GM12878 (cell line): Measurements from ENCODE around the gene POFUT2.

Experiments used
- ATF3 ChIP-seq: IDR thresholded peaks from 2 replicates; pipeline ENCODE4 v1.6.1; 2011; ENCODE audit warnings: low read depth, mild to moderate bottlenecking, low read length, moderate library complexity, borderline replicate concordance; ENCODE audit errors: extremely low read depth
- BHLHE40 ChIP-seq, 2 experiments: fragments of 450-650 bp in 1 of 2; IDR thresholded peaks; 2 replicates each; pipeline ENCODE4 v1.6.1; 2011 to 2017; ENCODE audit warnings: low read depth in 2 of 2, borderline replicate concordance in 1 of 2, improper control_type of control experiment in 1 of 2, low read length in 1 of 2, mild to moderate bottlenecking in 1 of 2
- CTCF ChIP-seq, 3 experiments: IDR thresholded peaks in 2 of 3; conservative IDR thresholded peaks in 1 of 3; 2 replicates each; pipeline ENCODE4 v1.5.1; 2011; ENCODE audit warnings: low read depth in 3 of 3, low read length in 3 of 3, mild to moderate bottlenecking in 3 of 3, control low read depth in 2 of 3, moderate library complexity in 2 of 3, inconsistent platforms in 1 of 3, mixed read lengths in 1 of 3; ENCODE audit not compliant: control insufficient read depth in 2 of 3, insufficient read depth in 1 of 3; ENCODE audit errors: extremely low read depth in 1 of 3
- EP300 ChIP-seq, 2 experiments: fragments of 150-350 bp in 1 of 2; IDR thresholded peaks; 2 replicates each; pipeline ENCODE4 v1.6.1; 2011 to 2012; ENCODE audit warnings: low read depth in 2 of 2, low read length in 2 of 2, borderline replicate concordance in 1 of 2, improper control_type of control experiment in 1 of 2, inconsistent platforms in 1 of 2; ENCODE audit not compliant: control insufficient read depth in 1 of 2
- KDM1A ChIP-seq: fragments of 200-600 bp; sonication (generic); IDR thresholded peaks from 2 replicates; pipeline ENCODE4 v1.6.1; 2016; ENCODE audit warnings: borderline replicate concordance
- MYB ChIP-seq: fragments of 150-350 bp; IDR thresholded peaks from 2 replicates; pipeline ENCODE4 v1.6.1; 2014; ENCODE audit warnings: mild to moderate bottlenecking, low read depth, low read length, borderline replicate concordance
- POLR2A ChIP-seq: IDR thresholded peaks from 2 replicates; pipeline ENCODE4 v1.6.1; 2011; ENCODE audit warnings: low read depth, mild to moderate bottlenecking, low read length
- SP1 ChIP-seq: IDR thresholded peaks from one replicate; pipeline ENCODE4 v1.6.1; 2011; ENCODE audit warnings: low read depth, low read length
- SRF ChIP-seq, 2 experiments: IDR thresholded peaks; 2 replicates each; pipeline ENCODE4 v1.6.1; 2011; ENCODE audit warnings: low read depth in 2 of 2, low read length in 2 of 2, mild to moderate bottlenecking in 1 of 2, moderate library complexity in 1 of 2
- TAF1 ChIP-seq: IDR thresholded peaks from 2 replicates; pipeline ENCODE4 v1.6.1; 2011; ENCODE audit warnings: mild to moderate bottlenecking, low read depth, low read length, borderline replicate concordance
- ZNF274 ChIP-seq: IDR thresholded peaks from one replicate; pipeline ENCODE4 v1.8.0; 2011; ENCODE audit not compliant: insufficient read length, insufficient read depth
- TF ChIP-seq, protein P1 (sequence below): IDR thresholded peaks from 2 replicates; pipeline ENCODE4 v1.6.1; 2012; ENCODE audit warnings: low read depth, low read length, improper control_type of control experiment
- TF ChIP-seq, protein P2 (sequence below): IDR thresholded peaks from 2 replicates; pipeline ENCODE4 v1.6.1; 2011; ENCODE audit warnings: low read depth, low read length, improper control_type of control experiment, borderline replicate concordance

DNA sequence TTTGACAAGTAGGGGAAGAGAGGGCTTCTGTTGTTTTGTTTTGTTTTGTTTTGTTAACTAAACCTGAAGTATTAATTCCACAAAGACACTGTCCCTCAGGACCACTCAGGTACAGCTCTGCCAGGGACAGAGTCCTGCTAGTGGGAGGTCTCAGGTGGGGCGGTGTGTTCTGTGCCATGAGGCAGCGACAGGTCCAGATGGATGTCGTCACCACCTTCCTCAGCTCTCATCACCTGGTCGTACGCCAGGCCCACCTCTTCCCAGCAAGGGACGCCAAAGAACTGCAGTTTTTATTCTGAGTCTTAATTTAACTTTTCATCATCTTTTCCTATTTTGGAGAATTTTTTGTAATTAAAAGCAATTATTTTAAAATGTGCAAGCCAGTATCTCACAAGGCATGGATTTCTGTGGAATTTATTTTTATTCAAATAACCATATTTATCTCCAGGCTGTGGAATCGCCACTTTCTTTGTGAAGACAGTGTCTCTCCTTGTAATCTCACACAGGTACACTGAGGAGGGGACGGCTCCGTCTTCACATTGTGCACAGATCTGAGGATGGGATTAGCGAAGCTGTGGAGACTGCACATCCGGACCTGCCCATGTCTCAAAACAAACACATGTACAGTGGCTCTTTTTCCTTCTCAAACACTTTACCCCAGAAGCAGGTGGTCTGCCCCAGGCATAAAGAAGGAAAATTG, 62.5 kb downstream of the POFUT2 start:
- TF ChIP-seq ZNF274 = no peak
- no peak for TF ChIP-seq POLR2A
- TF ChIP-seq SRF (IDR thresholded peaks at IDR 0.05; ENCODE audit: low read depth in 2 of 2, low read length in 2 of 2) = no peak
- no peak for TF ChIP-seq CTCF (IDR thresholded peaks at IDR 0.05 in 2 of 3, conservative IDR thresholded peaks at IDR 0.05 in 1 of 3; ENCODE audit: control insufficient read depth in 2 of 3, extremely low read depth in 1 of 3, insufficient read depth in 1 of 3, low read depth in 3 of 3, low read length in 3 of 3)
- no peak for TF ChIP-seq ATF3
- no peak for TF ChIP-seq TAF1
- no peak for TF ChIP-seq KDM1A
- TF ChIP-seq EP300 (IDR thresholded peaks at IDR 0.05; ENCODE audit: borderline replicate concordance in 1 of 2, control insufficient read depth in 1 of 2, low read depth in 2 of 2, low read length in 2 of 2) = no peak
- TF ChIP-seq BHLHE40 (IDR thresholded peaks at IDR 0.05; ENCODE audit: borderline replicate concordance in 1 of 2, low read depth in 2 of 2, low read length in 1 of 2) = no peak
- TF ChIP-seq, protein P1, sequence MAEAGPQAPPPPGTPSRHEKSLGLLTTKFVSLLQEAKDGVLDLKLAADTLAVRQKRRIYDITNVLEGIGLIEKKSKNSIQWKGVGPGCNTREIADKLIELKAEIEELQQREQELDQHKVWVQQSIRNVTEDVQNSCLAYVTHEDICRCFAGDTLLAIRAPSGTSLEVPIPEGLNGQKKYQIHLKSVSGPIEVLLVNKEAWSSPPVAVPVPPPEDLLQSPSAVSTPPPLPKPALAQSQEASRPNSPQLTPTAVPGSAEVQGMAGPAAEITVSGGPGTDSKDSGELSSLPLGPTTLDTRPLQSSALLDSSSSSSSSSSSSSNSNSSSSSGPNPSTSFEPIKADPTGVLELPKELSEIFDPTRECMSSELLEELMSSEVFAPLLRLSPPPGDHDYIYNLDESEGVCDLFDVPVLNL = no peak
- TF ChIP-seq, protein P2, sequence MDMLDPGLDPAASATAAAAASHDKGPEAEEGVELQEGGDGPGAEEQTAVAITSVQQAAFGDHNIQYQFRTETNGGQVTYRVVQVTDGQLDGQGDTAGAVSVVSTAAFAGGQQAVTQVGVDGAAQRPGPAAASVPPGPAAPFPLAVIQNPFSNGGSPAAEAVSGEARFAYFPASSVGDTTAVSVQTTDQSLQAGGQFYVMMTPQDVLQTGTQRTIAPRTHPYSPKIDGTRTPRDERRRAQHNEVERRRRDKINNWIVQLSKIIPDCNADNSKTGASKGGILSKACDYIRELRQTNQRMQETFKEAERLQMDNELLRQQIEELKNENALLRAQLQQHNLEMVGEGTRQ = no peak
- TF ChIP-seq SP1 = no peak
- no peak for TF ChIP-seq MYB
